ENCODE measurements around the gene NRXN2.

NRXN2 gene

DNA sequence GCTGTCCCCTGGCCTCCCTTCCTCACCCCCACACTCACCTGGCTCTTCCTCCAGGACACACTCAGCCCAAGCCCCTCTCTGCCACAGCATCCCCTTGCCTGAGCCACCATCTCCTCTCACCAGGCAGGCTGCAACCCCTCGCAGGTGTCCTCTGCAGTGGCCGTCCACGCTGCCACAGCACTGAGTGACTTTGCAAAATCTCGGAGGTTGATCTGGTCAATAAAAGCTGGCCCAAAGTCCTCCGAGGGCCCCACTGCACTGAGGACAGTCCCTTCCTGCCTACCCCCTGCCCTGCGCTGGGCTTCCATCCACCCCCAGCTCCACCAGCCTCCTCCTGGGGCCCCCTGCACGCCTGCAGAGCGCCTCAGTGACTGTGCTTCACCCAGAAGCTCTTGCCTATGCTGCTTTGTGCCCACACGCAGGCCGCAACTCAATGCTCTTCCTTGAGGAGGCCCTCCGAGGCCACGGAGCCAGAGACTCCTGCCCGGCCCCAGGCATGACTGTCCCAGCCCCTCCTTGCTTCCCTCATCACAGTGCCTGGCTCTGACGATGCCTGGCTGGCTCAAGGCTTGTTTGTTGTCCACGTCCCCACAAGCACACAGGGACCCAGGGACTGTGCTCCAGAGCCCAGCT lies 162.7 kb downstream of the NRXN2 start:
- H3K4me2 ChIP-seq (ENCODE audit: low read length) = no peak overlapping the region
- H3K36me3 ChIP-seq (ENCODE audit: insufficient read depth, low read length) = no peaks in the 10 kb centered on the region
- no peaks in the 10 kb centered on the region for H3F3A ChIP-seq (ENCODE audit: insufficient read depth, low read length)
- no peak overlapping the region for H3K9ac ChIP-seq (ENCODE audit: low read length)
- no peaks in the 10 kb centered on the region for H3K9me2 ChIP-seq (ENCODE audit: low read depth, low read length)
- no peak overlapping the region for H2AFZ ChIP-seq (ENCODE audit: low read length)
- 0 out of 2 replicates have a peak, but pooled peaks cover 3% of the 10 kb centered on the region for H3K27me3 ChIP-seq (ENCODE audit: insufficient read depth, low read length)
- H4K20me1 ChIP-seq (ENCODE audit: insufficient read depth, low read length) = no peaks in the 10 kb centered on the region
- no peaks in the 10 kb centered on the region for H3K9me3 ChIP-seq (ENCODE audit: low read length)
- no peaks in the 10 kb centered on the region for H3K4me1 ChIP-seq (ENCODE audit: insufficient read depth, low read length, severe bottlenecking)
- no peaks in the 10 kb centered on the region for H3K79me2 ChIP-seq (ENCODE audit: insufficient read depth, low read length)
- H3K27ac ChIP-seq (ENCODE audit: low read depth, low read length, poor library complexity, severe bottlenecking) = no peak overlapping the region
- H3K4me3 ChIP-seq (ENCODE audit: low read depth, low read length, poor library complexity, severe bottlenecking) = no peak overlapping the region
- no peak for TF ChIP-seq EZH2 (IDR thresholded peaks at IDR 0.05; ENCODE audit: borderline replicate concordance, low read length)
- TF ChIP-seq, protein P1, sequence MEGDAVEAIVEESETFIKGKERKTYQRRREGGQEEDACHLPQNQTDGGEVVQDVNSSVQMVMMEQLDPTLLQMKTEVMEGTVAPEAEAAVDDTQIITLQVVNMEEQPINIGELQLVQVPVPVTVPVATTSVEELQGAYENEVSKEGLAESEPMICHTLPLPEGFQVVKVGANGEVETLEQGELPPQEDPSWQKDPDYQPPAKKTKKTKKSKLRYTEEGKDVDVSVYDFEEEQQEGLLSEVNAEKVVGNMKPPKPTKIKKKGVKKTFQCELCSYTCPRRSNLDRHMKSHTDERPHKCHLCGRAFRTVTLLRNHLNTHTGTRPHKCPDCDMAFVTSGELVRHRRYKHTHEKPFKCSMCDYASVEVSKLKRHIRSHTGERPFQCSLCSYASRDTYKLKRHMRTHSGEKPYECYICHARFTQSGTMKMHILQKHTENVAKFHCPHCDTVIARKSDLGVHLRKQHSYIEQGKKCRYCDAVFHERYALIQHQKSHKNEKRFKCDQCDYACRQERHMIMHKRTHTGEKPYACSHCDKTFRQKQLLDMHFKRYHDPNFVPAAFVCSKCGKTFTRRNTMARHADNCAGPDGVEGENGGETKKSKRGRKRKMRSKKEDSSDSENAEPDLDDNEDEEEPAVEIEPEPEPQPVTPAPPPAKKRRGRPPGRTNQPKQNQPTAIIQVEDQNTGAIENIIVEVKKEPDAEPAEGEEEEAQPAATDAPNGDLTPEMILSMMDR (IDR thresholded peaks at IDR 0.05; ENCODE audit: low read length) = no peak

DNA sequence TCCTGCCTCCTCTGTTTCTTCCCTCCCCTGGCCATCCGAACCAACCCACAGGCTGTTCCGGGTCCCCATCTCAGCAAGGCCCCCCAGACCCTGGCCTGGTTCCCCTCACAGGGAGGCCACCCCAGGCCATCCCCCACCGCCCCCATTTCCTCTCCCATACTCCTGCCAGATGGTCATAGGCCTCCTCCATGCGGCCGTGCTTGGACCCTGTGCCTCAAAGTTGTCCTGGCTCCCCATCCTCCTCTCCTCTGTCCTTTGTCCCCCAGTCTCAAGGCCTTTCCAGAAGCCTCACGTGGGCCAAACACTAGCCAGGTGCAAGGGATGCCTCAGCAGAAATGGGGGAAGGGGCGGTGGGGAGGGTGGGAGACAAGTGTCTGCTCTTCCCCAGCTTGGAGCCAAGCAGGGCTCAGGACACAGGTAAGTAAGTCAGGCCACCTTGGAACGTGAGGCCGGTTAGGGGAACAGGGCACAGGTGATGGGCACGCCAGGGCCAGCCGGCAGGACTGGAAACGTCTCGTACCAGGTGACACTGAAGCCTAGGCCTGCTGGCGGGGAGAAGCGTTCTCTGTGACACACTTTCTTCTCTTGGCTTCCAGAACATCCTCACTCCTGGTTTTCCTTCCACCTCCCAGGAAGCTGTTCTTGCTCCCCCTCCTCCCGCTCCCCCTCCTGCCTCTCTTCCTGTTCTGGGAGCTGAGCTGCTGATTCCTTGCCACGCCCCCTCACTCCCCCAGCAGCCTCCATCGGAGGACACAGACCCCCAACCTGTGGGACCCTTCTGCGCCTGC lies 163.5 kb downstream of the NRXN2 start:
- H3K4me1 ChIP-seq (ENCODE audit: insufficient read depth, low read length, severe bottlenecking) = no peaks in the 10 kb centered on the region
- TF ChIP-seq EZH2 (IDR thresholded peaks at IDR 0.05; ENCODE audit: borderline replicate concordance, low read length) = no peak
- TF ChIP-seq, protein P1 (IDR thresholded peaks at IDR 0.05; ENCODE audit: low read length) = no peak
- no peak overlapping the region for H3K4me2 ChIP-seq (ENCODE audit: low read length)
- no peaks in the 10 kb centered on the region for H4K20me1 ChIP-seq (ENCODE audit: insufficient read depth, low read length)
- 0 out of 2 replicates have a peak, but pooled peaks cover 3% of the 10 kb centered on the region for H3K27me3 ChIP-seq (ENCODE audit: insufficient read depth, low read length)
- no peak overlapping the region for H3K27ac ChIP-seq (ENCODE audit: low read depth, low read length, poor library complexity, severe bottlenecking)
- H3K9ac ChIP-seq (ENCODE audit: low read length) = no peak overlapping the region
- no peak overlapping the region for H2AFZ ChIP-seq (ENCODE audit: low read length)
- H3K36me3 ChIP-seq (ENCODE audit: insufficient read depth, low read length) = no peaks in the 10 kb centered on the region
- H3K79me2 ChIP-seq (ENCODE audit: insufficient read depth, low read length) = no peaks in the 10 kb centered on the region
- no peaks in the 10 kb centered on the region for H3K9me3 ChIP-seq (ENCODE audit: low read length)
- H3K4me3 ChIP-seq (ENCODE audit: low read depth, low read length, poor library complexity, severe bottlenecking) = no peak overlapping the region
- H3K9me2 ChIP-seq (ENCODE audit: low read depth, low read length) = no peaks in the 10 kb centered on the region
- no peaks in the 10 kb centered on the region for H3F3A ChIP-seq (ENCODE audit: insufficient read depth, low read length)

DNA sequence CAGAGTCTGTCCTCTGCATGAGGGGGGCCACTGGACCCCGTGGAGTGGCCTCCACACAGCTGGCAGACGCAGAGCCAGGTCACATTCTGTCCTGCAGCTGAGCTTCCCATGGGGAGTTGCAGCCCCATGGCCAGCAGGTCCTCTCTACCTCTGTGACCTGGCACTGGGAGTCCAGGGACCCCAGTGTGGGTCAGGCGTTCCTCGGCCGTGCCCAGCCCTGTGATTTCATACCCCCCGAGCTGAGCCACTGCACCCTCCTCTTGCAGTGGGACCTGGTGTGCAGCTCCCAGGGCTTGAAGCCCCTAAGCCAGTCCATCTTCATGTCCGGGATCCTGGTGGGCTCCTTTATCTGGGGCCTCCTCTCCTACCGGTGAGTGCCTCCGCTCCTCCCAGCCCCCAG lies 164.1 kb downstream of the NRXN2 start:
- Histone ChIP-seq H3K36me3 (ENCODE audit: insufficient read depth, low read length) (no peaks in the 10 kb centered on the region), H3K4me3 (ENCODE audit: low read depth, low read length, poor library complexity, severe bottlenecking) (no peak overlapping the region), H3F3A (ENCODE audit: insufficient read depth, low read length) (no peaks in the 10 kb centered on the region), H3K27ac (ENCODE audit: low read depth, low read length, poor library complexity, severe bottlenecking) (no peak overlapping the region), H2AFZ (ENCODE audit: low read length) (no peak overlapping the region), H3K9ac (ENCODE audit: low read length) (no peak overlapping the region), H3K79me2 (ENCODE audit: insufficient read depth, low read length) (no peaks in the 10 kb centered on the region), H3K4me2 (ENCODE audit: low read length) (no peak overlapping the region), H4K20me1 (ENCODE audit: insufficient read depth, low read length) (no peaks in the 10 kb centered on the region), H3K9me2 (ENCODE audit: low read depth, low read length) (no peaks in the 10 kb centered on the region), H3K9me3 (ENCODE audit: low read length) (no peaks in the 10 kb centered on the region), H3K27me3 (ENCODE audit: insufficient read depth, low read length) (0 out of 2 replicates have a peak, but pooled peaks cover 3% of the 10 kb centered on the region), H3K4me1 (ENCODE audit: insufficient read depth, low read length, severe bottlenecking) (no peaks in the 10 kb centered on the region)
- TF ChIP-seq, protein P1 (IDR thresholded peaks at IDR 0.05; ENCODE audit: low read length) = no peak
- no peak for TF ChIP-seq EZH2 (IDR thresholded peaks at IDR 0.05; ENCODE audit: borderline replicate concordance, low read length)
